NCI-H146 (cell line): ENCODE data around the gene GCK.

Source experiments
- DNase-seq: peaks from one replicate; lab custom pipeline; 2025; lab: John Stamatoyannopoulos, UW

GCK gene

DNA sequence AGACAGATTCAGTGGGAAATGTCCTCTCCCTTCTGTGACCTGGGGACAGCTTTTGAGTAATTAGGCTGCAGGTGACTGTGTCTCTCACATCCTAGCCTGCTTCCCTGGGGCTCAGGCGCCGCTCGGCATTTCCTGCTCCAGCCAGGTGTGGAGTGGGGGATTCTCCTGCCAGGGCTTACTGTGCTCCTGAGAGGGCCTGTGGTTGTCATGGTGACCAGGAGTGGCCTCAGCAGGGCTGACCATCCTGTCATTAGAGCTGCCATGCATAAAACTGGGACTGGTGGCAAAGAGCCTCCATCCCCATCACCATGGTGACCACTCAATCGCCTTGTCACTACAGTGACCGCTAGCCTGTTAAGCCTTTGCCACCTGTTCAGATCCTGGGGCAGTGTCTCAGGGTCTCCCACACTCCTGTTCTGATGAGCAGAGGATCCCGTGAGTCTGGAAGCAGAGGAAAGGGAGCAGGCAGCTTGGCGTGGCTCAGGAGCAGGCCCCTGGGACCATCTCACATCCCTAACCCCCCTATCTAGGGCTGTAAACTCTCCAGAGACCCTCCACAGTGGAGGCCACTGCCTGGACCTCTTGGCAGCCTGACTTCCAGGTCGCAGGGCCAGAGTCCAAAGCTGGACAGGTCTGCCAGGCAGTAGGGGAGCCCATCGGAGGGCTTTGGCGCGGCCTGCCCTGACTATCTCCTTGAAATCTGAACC is at the start of gene GCK:
TSS of gene GCK (minus strand) at position 154 of the 707 bp plus-strand sequence. CDS start 486 bp downstream, outside the sequence.
- peak; percentile 99 for DNase-seq

DNA sequence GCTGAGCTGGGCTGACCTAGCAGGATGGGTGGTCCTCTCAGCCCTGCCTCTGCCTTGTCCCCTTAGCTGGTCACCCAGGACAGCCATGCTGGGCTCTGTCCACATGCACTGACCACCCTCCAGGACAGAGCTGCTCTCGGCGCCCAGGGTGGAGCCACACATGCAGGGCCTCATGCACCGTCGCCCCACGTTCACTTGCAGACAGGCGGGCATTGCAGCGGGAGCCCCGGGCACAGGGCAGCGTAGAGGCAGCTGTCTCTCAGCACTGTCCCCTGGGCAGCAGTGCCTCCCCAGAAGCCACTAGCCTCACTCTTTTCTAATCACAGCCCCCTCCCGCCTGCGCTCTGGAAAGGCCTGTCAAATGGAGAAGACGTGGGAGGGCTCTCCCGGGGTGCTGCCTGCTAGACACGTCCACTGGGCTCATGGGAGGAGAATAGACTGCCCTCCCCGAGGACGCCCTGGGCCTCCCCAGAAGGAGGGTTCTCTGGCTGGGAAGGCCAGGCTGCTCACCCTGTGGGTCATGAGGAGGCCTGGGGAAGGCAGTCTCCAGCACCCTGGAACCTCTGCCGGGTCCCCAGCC is 49.0 kb upstream of the GCK start:
- DNase-seq: no peak

DNA sequence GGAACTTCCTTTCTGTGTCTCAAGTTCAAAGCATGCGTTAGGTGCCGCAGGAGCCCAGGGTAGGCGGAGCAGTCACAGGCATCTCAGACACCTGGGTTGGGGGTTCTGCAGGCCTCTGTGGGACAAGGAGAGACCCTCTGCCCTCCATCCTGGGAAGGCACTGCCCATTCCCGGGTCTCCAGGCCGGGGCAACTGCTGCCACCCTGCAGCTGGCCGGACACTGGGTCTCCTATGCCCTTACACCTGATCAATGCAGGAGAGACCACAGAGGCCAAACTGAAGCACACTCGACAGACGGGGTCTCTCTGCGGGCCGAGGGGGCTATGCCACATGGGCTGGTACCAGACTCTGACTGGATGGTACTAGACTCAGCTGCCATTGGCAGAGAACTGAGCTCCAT is 48.5 kb upstream of the GCK start:
- no peak for DNase-seq

DNA sequence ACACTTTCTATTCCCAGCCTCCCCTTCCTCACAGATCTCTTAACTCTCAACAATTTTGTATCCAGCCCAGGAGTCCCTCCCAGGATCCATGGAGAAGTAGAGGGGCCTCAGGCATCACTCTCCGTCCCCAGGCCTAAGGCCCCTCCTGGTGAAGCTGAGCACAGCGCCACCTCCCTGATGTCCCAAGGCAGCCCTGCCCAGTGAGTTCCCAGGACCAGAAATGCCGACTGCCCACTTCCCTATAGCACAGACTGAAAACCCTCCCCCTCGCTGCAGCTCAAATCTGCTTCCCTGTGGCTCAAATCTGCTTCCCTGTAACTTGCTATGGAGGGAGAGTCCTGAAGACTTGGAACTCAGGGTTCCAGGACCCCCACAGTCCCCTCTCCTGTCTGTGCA is 47.1 kb upstream of the GCK start:
- DNase-seq: peak; percentile 73

DNA sequence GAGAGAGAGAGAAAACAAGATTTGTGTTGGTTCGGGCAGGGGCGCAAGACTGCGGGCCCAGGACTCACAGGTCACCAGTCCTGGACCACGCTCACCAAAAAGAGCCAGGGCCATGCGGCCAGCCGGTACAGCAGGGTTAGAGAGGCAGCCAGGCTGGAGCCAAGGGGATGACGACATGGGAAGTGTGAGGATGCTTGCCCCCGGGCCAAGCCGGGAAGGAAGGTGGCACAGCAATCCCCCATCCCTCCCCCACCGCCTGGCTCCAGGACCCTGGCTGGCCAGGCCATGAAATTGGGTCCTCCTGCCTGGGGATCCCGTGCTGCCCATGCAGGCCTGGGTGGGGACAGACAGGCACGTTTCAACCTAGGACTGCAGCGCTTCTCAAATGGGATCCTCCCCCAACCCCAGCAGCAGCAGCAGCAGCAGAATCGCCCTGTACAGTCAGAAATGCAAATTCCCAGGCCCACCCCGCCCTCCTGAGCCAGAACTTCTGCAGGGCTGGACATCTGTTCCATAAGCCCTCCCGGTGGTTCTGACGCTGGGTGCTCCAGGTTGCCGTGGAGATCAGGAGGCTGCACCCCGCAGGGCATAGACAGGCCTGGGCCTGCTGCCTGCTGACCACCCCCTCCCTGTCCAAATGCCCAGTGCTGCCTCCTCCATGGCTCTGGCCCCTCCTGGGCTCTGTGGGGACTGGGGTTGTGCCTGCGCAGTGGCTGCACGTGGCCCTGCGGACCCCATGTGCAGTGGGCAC is 46.5 kb upstream of the GCK start:
- DNase-seq: peak; percentile 97

DNA sequence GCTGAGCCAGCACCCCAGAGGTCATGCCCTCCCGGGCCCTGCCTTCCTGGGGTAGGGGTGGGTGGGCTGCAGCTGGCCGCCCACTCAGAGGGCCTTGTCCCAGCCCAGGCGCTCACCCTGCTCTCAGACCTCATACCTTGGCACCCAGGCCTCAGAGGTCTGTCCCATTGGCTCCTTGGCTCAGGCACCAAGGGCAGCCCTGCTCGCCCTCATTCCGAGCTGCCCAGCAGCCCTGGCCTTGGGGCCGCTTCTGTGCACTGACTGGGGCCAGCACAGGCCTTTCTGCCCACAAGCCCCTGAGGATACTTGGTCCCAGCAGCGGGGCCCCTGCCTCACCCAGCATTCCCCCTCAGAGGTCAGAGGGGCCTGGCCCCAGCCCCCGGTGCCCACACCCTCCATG is 45.8 kb upstream of the GCK start:
- no peak for DNase-seq

DNA sequence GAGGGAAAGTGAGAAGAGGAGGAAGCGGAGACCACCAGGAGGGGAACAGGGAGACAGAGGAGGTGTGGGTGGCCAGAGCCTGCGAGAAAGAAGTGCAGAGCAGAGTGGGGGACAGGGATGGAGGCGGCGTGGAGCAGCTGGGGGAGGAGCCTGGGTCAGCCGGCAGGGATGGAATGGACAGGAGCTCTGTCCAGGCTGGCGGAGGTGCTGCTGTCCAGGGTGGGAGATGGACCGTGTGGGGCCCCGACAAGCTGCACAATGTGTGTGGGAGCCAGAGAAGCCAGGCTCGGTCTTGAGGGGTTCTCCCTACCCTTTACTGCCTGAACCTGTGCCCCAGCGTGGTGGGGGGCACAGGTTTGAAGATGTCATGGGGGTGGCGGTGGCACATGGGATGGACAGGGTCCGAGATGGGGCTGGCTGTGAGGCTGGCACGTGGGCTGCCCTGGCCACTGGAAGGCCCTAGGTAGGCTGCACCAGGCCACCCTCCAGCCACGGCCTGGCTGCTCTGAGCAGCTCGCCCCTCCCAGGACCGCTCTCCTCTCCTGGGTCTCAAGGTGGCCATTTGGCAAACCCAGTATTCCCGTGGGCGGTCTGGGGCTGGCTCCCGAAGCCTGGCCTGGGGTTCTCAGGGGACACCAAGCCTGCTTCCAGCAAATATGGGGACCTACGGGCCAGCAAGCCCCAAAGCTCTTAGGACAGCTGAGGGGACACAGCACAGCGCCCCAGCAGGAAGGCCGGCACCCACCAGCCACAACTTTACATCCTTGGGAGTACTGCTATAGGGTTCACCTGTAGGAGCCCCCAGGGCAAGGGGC is 43.9 kb upstream of the GCK start:
- no peak for DNase-seq

DNA sequence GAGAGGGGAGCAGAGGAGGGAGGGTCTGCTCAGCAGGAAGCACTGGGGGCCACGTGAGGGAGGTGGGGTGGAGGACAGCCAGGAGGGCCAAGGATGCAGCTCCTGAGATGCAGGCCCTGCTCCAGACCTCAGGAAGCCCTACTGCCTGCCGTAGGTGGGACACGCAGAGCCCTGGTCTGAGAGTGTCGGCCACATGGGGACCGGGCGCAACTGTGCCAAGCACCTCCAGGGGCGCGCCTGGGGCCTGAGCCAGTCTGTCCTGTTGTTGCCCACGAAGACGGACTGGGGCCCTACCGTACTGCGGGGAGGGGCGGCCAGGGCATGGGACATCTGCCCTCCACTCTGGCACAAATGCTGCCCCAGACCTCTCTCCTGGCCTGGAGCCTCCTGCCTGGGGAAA is 43.2 kb upstream of the GCK start:
- DNase-seq: no peak

DNA sequence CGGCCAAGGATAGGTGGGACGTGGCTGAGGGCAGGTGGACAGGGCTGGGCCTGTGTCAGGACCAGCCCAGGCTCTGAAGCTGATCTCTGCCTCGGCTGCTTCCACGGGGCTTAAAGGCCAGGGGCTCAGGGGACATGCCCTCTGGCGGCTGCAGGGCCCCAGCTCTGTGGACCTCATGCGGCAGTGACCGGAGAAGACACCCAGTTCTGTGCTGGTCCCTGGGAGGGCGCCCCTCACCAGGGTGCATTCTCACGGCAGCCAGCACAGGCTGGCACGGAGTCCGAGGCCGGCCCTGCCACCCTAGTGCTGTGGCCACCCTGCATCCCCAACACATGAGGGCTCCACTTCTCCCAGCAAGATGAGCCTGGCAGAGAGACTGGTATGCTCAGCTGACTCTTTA is 41.8 kb upstream of the GCK start:
- no peak for DNase-seq

DNA sequence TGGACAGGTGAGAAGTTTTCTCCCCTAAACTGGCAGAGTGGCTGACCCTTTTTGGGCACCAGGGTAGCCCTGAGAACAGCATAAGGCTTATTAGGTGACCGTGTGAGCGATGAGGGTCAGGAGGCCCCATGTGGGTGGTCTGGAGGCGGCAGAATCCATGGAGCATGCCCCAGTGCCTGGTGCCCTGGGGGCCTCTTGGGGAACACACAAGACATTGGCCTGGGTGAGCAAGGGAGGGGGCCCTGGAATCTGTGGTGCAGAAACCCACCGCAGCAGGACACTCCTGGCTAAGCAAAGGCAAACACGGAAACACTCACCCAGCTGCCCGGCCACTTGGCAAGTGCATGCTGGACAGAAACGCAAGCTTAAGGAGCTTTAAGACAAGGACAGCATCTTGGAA is 41.0 kb upstream of the GCK start:
- DNase-seq: no peak

DNA sequence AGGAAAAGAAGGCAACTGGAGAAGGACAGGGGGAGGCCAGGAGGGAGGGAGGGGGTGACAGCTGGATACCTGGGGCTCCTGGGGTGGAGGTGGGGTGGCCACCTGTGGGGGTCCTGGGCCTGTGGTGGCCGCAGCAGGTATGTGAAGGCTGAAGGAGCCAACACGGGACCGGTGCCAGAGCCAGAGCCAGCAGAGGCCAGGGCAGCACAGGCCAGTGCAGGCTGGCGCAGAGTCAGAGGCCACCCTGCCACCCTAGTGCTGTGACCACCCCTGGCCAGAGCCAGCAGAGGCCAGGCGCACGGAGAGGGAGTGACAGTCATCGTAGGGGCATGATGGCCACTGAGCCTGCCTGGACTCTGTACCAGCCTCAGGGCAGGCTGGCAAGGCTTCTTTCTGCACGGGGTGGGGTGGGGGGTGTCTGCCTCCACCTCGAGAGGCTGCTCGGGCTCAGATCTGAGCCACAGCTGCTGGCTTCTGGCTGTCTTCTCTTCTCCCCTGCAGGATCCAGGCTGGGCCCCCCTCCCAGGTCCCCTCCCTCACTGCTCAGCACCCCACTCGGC is 40.4 kb upstream of the GCK start:
- DNase-seq: no peak

DNA sequence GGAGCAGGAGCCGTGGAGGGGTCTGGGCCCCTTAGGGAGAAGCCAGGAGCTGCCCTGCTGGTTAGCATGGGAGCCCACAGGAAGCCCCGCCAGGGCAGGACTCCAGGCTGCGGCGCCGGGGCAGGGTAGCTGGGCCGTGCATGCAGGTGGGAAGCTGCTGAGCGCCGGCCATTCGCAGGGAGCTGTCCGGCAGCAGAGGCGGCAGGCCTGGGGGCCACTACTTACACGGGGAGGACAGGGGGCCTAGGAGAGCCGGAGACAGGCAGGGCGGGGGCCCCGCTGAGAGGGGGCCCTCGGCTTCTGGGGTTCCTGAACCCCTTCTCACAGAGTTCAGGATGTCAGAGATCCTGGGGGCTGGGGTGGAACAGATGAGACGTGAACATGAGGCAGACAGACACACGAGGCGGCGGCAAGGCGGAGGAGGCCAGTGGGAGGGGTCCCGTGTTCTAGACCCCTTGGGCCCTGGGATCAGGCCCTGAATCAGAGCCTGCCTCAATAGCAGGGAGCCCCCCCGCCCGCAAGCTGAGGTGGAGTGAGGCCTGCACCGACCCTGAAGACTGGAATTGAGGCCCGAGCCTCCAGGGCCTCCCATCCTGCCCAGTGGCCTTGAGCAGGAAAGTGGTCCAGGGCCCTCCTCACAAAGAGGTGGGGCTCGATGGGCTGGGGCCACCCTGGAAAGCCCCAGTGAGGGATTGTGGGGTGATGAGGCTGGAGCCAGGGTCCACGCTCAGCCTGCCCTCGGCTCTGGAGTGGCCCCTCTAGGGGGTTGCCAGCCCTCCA is 39.5 kb upstream of the GCK start:
- DNase-seq: no peak

DNA sequence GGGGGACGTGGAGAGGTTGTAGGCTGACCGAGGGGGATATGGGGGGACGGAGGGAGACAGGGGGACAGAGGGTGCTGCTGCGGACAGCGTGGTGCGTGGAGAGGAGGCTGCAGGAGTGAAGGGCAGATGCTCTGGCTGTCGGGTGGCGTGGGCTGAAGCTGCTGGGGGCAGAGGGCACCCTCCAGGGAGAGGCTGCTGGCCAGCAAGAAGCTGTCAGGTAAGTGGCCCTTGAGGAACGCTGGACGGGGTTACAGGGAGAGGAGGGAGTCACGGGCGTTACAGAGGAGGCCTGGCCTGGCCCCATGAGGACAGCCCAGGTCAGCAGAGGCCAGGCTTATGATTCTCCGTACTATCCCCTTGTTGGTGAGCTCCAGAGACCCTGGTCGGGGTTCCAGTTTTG is 38.7 kb upstream of the GCK start:
- DNase-seq: no peak

DNA sequence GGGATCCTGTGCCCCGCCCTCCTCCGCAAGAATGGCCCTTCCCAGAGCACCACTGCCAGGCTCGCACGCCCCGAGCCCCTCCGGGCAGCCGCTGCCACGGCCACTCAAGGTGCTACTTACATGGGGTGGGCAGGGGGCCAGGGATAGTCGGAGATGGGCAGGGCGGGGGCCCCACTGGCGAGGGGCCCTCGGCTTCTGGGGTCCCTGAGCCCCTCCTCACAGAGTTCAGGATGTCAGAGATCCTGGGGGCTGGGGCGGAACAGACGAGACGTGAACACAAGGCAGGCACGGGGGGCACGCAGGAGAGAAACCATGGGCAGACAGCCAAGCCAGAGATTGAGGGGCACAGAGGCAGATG is 37.1 kb upstream of the GCK start:
- no peak for DNase-seq

DNA sequence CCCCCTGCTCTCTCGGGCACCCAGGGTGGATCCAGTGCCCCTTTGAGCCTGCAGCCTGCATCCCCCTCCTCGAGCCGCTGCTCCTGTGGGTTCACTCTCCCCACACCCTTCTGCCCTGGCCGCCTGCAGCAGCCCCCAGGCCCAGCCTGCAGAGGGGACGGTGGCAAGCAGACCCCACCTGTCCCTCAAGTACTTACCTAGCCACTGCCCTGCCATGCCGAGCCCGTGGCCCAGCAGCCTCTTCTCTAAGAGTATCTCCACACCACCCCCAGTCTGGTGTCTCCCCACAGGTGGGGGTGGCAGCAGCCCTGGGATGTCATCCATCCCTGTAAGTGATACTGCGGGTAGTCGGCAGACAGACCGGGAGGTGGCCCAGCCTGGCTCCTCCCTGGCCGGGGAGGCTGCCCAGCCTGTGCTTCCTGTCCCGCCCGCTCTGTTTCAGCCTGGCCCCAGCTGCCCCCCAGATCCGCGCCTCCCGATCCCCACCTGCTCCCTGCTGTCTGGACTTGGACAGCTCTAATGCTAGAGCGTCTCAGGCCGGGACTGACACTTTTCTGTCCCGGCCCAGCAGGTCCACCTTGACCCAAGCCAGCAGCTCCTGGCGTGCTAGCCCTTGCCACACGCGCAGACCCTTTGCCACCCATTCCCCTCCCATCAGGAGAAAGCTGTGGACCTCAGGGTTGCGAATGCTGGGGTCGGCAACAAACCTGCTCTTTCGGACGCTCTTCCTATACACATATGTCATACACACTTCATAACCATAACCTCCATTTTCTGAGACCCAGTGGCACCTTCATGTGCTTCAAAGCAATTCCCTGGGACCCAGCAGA is 36.5 kb upstream of the GCK start:
- no peak for DNase-seq

DNA sequence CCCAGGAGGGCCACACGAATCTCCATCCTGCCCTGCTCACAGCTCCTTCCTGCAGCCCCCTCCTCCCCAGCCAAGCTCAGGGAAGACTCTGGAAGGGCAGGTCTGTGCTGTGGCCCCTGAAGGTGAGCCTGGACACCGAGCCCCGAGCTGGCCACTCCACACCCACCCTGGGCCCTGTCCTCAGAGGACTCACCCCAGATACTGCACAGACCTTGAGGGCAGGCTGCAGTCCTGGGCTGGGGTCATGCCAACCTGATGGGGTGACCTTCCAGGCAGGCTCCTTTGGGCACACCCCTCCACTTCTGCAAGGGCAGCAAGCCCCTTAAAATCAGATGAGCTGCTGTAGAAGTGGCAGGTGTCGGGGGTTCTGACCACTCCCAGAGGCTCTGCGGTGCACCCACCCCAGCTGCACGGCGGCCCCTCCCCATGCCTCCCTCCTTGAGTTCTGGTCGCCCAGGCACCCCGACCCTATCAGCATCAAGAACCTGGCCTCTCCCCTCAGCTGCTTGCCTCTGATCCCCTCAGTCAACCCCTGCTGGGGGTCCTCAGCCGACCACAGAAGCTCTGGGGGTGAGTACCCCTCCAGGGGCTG is 35.8 kb upstream of the GCK start:
- no peak for DNase-seq

DNA sequence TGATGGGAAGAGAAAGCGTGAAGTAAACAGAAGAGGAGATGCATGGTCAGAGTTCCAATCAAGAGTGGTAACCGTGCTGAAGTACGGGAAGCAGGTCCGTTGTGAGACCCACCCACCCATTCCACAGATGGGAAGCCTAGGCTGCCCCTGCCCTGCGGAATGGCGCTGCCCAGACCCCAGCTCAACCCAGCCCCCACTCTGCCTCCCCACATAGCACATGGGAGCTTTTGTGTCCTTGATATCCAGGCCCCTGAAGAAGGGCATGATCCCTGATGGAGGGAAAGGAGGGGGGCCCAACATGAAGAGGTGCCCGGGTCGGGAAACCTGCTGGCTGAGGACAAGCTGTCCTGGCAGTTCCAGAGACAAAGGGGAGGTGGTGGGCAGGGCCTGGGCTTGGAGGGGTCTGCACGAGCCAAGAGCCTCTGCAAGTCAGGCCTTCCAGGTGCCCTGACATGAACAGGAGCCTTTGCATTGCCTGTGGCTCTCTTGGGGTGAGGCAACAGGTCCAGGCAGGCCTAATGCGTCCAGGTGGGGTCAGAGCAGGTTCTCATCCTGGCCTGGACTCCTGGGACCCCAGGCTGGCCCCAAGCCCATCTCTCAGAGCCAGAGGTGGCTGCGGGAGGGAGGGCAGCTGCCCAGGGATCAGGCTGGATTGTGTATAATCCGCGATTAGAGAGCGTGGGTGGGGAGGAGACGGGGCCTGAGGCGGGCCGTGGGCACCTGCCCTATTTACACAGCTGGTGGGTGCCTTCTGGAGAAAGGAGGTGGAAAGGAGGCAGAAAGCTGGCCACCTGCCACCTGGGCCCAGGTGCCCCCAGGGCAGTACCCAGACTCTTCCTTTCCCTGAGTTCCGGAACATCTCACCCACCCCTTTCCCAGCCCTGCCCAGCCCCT is 35.1 kb upstream of the GCK start:
- DNase-seq: peak; percentile 90

DNA sequence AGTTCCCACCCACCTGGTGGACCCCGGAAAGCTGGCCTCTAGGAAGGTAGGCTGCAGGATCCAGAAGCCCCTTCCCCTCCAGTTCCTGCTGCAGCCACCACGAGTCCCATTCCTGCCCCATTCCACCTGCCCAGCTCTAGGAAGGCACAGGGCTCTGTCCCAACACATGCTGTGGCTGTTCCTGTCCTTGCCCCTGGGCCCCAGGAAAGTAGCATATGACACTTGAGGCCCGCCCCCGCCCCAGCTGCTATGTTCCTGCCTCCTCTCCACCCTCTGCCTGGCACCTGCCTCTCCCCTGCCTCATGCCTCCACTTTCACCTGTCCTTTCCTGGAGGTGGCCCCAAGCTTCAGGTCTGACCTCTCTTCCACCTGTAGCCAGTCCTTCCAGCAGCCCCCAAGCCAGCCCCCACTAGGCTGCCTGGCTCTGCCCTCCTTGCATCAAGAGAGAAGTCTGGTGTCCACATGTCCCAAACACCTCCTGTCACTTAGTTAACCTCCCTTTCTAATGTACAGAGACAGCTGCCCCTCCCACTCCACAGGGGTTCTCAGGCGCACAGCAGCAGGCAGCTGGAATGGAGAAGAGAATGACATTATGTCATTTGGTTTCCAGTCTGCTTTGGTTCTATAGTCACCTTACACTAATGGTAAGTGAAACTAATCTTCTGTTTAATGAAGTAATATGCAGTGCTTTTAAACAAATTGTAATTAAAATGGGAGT is 34.3 kb upstream of the GCK start:
- peak; percentile 90 for DNase-seq
